ENCODE measurements around the gene GRHPR.

Gene GRHPR

DNA sequence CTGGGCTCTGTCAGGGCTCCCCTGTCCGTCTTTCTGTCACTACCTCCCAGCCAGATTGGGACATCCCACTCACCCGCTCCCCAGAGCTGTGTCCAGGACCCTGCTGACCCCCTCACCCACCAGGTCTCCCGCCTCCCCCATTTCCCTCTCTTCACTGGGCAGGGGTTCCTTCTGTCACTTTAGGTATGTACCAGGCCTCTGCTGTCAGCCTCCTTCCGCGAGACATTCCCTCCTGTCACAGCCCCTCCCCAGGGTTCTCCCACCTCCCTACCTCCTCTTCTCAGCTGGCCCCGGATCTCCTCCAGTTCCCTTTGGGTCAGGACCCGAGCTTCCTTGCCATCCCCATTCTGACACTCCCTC lies 63.7 kb downstream of the GRHPR start:
- DNase-seq, result no peak

All from OCI-M1 (cell line).